Ovary (tissue), 3 donors: ENCODE data around the gene SPAG4.

Source experiments
- POLR2A ChIP-seq: fragments of 450-650 bp; IDR thresholded peaks from one replicate; pipeline ENCODE4 v1.6.1; 2017; ENCODE audit warnings: antibody characterized with exemption, mild to moderate bottlenecking, moderate library complexity
- TF ChIP-seq, protein P1 (sequence below), 3 donors: fragments of 450-650 bp in 2 of 3; fragments of 200-600 bp in 1 of 3; IDR thresholded peaks; one replicate each; pipeline versions ENCODE4 v1.5.1 to v1.8.0; 2016 to 2022; ENCODE audit warnings: antibody characterized with exemption in 3 of 3, mild to moderate bottlenecking in 1 of 3
- donor health status: DM: no; HTN: no; CAD: no.

DNA sequence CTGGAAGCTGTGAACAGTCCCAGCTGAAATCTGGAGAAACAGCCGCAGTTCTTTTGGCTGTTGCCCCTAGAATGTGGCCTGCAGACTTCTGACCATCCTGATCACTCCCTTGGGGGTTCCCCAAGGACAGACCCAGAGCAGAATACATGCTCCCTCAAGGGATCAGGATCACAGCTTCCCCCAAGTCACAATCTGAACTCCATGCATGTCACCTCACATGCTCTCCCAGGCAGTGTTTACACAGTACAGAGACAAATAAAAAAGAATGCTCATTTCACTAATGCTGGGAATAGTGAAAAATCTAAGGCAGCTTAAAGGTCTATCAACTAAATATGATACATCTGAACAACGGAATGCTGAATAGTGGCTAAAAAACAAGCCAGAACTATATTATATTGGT lies 20.5 kb downstream of the SPAG4 start:
- TF ChIP-seq, protein P1, sequence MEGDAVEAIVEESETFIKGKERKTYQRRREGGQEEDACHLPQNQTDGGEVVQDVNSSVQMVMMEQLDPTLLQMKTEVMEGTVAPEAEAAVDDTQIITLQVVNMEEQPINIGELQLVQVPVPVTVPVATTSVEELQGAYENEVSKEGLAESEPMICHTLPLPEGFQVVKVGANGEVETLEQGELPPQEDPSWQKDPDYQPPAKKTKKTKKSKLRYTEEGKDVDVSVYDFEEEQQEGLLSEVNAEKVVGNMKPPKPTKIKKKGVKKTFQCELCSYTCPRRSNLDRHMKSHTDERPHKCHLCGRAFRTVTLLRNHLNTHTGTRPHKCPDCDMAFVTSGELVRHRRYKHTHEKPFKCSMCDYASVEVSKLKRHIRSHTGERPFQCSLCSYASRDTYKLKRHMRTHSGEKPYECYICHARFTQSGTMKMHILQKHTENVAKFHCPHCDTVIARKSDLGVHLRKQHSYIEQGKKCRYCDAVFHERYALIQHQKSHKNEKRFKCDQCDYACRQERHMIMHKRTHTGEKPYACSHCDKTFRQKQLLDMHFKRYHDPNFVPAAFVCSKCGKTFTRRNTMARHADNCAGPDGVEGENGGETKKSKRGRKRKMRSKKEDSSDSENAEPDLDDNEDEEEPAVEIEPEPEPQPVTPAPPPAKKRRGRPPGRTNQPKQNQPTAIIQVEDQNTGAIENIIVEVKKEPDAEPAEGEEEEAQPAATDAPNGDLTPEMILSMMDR (IDR thresholded peaks at IDR 0.05), result no peak
- no peak for TF ChIP-seq POLR2A
